Subcutaneous abdominal adipose tissue (tissue), 5 donors: Measurements from ENCODE around the gene PDCD1.
"Not testable (repeated sequence)": the region's sequence is repeated elsewhere in the genome, so short reads cannot be mapped to it uniquely, and the experiment has no call there.

Experiments used
- H3K27ac ChIP-seq: one replicate; pipeline ENCODE4 v1.7.0; 2013; ENCODE audit warnings: low read depth, mild to moderate bottlenecking, inconsistent platforms, low read length, moderate library complexity
- H3K27me3 ChIP-seq, 5 donors: one replicate each; pipeline ENCODE4 v1.7.0; 2013; ENCODE audit warnings: low read length in 5 of 5, inconsistent platforms in 1 of 5; ENCODE audit not compliant: control insufficient read depth in 5 of 5, insufficient read depth in 4 of 5
- H3K36me3 ChIP-seq, 5 donors: one replicate each; pipeline ENCODE4 v1.7.0; 2013; ENCODE audit warnings: low read length in 5 of 5; ENCODE audit not compliant: control insufficient read depth in 5 of 5, insufficient read depth in 5 of 5
- H3K4me1 ChIP-seq, 5 donors: one replicate each; pipeline ENCODE4 v1.7.0; 2013; ENCODE audit warnings: low read length in 5 of 5, mild to moderate bottlenecking in 3 of 5, moderate library complexity in 1 of 5; ENCODE audit not compliant: control insufficient read depth in 5 of 5, insufficient read depth in 5 of 5
- H3K4me3 ChIP-seq, 5 donors: one replicate each; pipeline ENCODE4 v1.7.0; 2013; ENCODE audit warnings: low read length in 5 of 5, low read depth in 1 of 5
- H3K9ac ChIP-seq, 5 donors: one replicate each; pipeline ENCODE4 v1.7.0; 2013; ENCODE audit warnings: low read length in 5 of 5, mild to moderate bottlenecking in 4 of 5, moderate library complexity in 3 of 5
- H3K9me3 ChIP-seq, 5 donors: one replicate each; pipeline ENCODE4 v1.7.0; 2013; ENCODE audit warnings: low read length in 5 of 5; ENCODE audit not compliant: control insufficient read depth in 5 of 5
- donor health status: healthy.
- donor health status: healthy.
- donor health status: healthy.
- donor health status: healthy.
- donor health status: healthy.

PDCD1 gene

GRCh38 chr2:241808051-241808720 is 50.5 kb downstream of the PDCD1 start:
- Histone ChIP-seq H3K36me3 (no peaks in the 10 kb centered on the region), H3K4me3 (no peak overlapping the region), H3K4me1 (peaks cover 0 to 36% (median 23%) of the 10 kb centered on the region in 5 donors), H3K9me3 (no peaks in the 10 kb centered on the region), H3K27ac (no peak overlapping the region), H3K9ac (no peak overlapping the region), H3K27me3 (peaks cover 10 to 18% (median 15%) of the 10 kb centered on the region in 5 donors)

GRCh38 chr2:241806217-241806616 is 52.5 kb downstream of the PDCD1 start:
- not testable (repeated sequence) for H3K9ac ChIP-seq, H3K4me3 ChIP-seq, H3K36me3 ChIP-seq, H3K27ac ChIP-seq, H3K9me3 ChIP-seq
- peaks cover 12 to 26% (median 24%) of the 10 kb centered on the region in 5 donors for H3K27me3 ChIP-seq
- H3K4me1 ChIP-seq, result peaks cover 0 to 31% (median 22%) of the 10 kb centered on the region in 5 donors

- no peak overlapping the region for H3K9ac ChIP-seq
- H3K36me3 ChIP-seq, result no peaks in the 10 kb centered on the region
- no peak overlapping the region for H3K27ac ChIP-seq
- peaks cover 0 to 21% (median 15%) of the 10 kb centered on the region in 5 donors for H3K4me1 ChIP-seq
- H3K9me3 ChIP-seq, result no peaks in the 10 kb centered on the region
- H3K27me3 ChIP-seq, result peaks cover 11 to 26% (median 24%) of the 10 kb centered on the region in 5 donors
- H3K4me3 ChIP-seq, result peak overlapping the region in 3 of 5 donors; percentile 47 to 68 (median 65)
These were observed 54.1 kb downstream of the PDCD1 start for GRCh38 chr2:241804326-241805229.

GRCh38 chr2:241803387-241804325 is 55.0 kb downstream of the PDCD1 start:
- H3K27ac ChIP-seq, result no peak overlapping the region
- H3K4me1 ChIP-seq, result peaks cover 0 to 21% (median 15%) of the 10 kb centered on the region in 5 donors
- H3K4me3 ChIP-seq, result peak overlapping the region in 4 of 5 donors; percentile 47 to 68 (median 58)
- no peak overlapping the region for H3K9ac ChIP-seq
- H3K27me3 ChIP-seq, result peaks cover 12 to 25% (median 24%) of the 10 kb centered on the region in 5 donors
- H3K36me3 ChIP-seq, result no peaks in the 10 kb centered on the region
- no peaks in the 10 kb centered on the region for H3K9me3 ChIP-seq

GRCh38 chr2:241802421-241803318 is 56.0 kb downstream of the PDCD1 start:
- Histone ChIP-seq H3K4me3 (no peak overlapping the region), H3K36me3 (no peaks in the 10 kb centered on the region), H3K4me1 (peaks cover 0 to 21% (median 15%) of the 10 kb centered on the region in 5 donors), H3K27ac (no peak overlapping the region), H3K9me3 (no peaks in the 10 kb centered on the region), H3K27me3 (peaks cover 17 to 27% (median 22%) of the 10 kb centered on the region in 5 donors), H3K9ac (no peak overlapping the region)

- no peaks in the 10 kb centered on the region for H3K36me3 ChIP-seq
- no peaks in the 10 kb centered on the region for H3K9me3 ChIP-seq
- peaks cover 17 to 29% (median 22%) of the 10 kb centered on the region in 5 donors for H3K27me3 ChIP-seq
- H3K27ac ChIP-seq, result no peak overlapping the region
- H3K4me3 ChIP-seq, result no peak overlapping the region
- peaks cover 0 to 21% (median 15%) of the 10 kb centered on the region in 5 donors for H3K4me1 ChIP-seq
- no peak overlapping the region for H3K9ac ChIP-seq
These were observed 56.9 kb downstream of the PDCD1 start for GRCh38 chr2:241801611-241802420.

- H3K27ac ChIP-seq, H3K4me3 ChIP-seq, H3K36me3 ChIP-seq, H3K9ac ChIP-seq, H3K9me3 ChIP-seq: not testable (repeated sequence)
- H3K4me1 ChIP-seq, result peaks cover 0 to 21% (median 15%) of the 10 kb centered on the region in 5 donors
- peaks cover 17 to 29% (median 22%) of the 10 kb centered on the region in 5 donors for H3K27me3 ChIP-seq
These were observed 58.3 kb downstream of the PDCD1 start for GRCh38 chr2:241800198-241800903.
